Neuronal stem cell (in vitro differentiated cells): ENCODE results near the gene CRTAP.
A peak's percentile ranks its signal among the peaks of the same experiment; 100 is the strongest.

Experiments
- DNase-seq: peaks from one replicate; pipeline ENCODE4 v3.0.0-alpha.2; 2013; ENCODE audit warnings: low spot score
- H2AFZ ChIP-seq: one replicate; pipeline ENCODE4 v1.6.1; 2013; ENCODE audit warnings: mild to moderate bottlenecking, low read length, inconsistent platforms
- H2AK5ac ChIP-seq: 2 replicates; pipeline ENCODE4 v1.6.1; 2013; ENCODE audit warnings: low read depth, mild to moderate bottlenecking, inconsistent platforms, low read length, moderate library complexity, mixed read lengths
- H2BK120ac ChIP-seq: 2 replicates; pipeline ENCODE4 v1.6.1; 2013; ENCODE audit warnings: low read depth, mild to moderate bottlenecking, inconsistent platforms, low read length, moderate library complexity, mixed read lengths
- H2BK12ac ChIP-seq: one replicate; pipeline ENCODE4 v1.6.1; 2013; ENCODE audit warnings: low read length, inconsistent platforms
- H2BK15ac ChIP-seq: 2 replicates; pipeline ENCODE4 v1.6.1; 2013; ENCODE audit warnings: mild to moderate bottlenecking, low read length, inconsistent platforms, mixed read lengths
- H2BK5ac ChIP-seq: one replicate; pipeline ENCODE4 v1.6.1; 2013; ENCODE audit warnings: inconsistent platforms, mild to moderate bottlenecking, low read length, moderate library complexity
- H3K14ac ChIP-seq: one replicate; pipeline ENCODE4 v1.6.1; 2013; ENCODE audit warnings: low read length, inconsistent platforms
- H3K18ac ChIP-seq: 2 replicates; pipeline ENCODE4 v1.6.1; 2013; ENCODE audit warnings: low read length, inconsistent platforms
- H3K23ac ChIP-seq: 2 replicates; pipeline ENCODE4 v1.6.1; 2013; ENCODE audit warnings: low read depth, mild to moderate bottlenecking, mixed read lengths, low read length, inconsistent platforms; ENCODE audit not compliant: poor library complexity
- H3K27ac ChIP-seq: replicated peaks from 3 replicates; pipeline ENCODE4 v1.5.1; 2013; ENCODE audit warnings: low read length, inconsistent platforms
- H3K27me3 ChIP-seq, 3 experiments: 2 replicates each; pipeline ENCODE4 v1.6.1; 2013; ENCODE audit warnings: low read length in 3 of 3, mild to moderate bottlenecking in 2 of 3, inconsistent platforms in 1 of 3, low read depth in 1 of 3, mixed read lengths in 1 of 3, moderate library complexity in 1 of 3; ENCODE audit not compliant: control insufficient read depth in 3 of 3, insufficient read depth in 3 of 3
- H3K36me3 ChIP-seq, 2 donors: replicated peaks in 1 of 2; 2 replicates each; pipeline ENCODE4 v1.6.1; 2013; ENCODE audit warnings: low read length in 2 of 2; ENCODE audit not compliant: control insufficient read depth in 2 of 2, insufficient read depth in 2 of 2
- H3K4ac ChIP-seq: 2 replicates; pipeline ENCODE4 v1.6.1; 2013; ENCODE audit warnings: inconsistent platforms, mild to moderate bottlenecking, low read length, moderate library complexity
- H3K4me1 ChIP-seq, 2 donors: 1 replicate in 1 of 2; 2 replicates in 1 of 2; pipeline ENCODE4 v1.6.1; 2013; ENCODE audit warnings: low read length in 2 of 2, low read depth in 1 of 2; ENCODE audit not compliant: control insufficient read depth in 2 of 2, insufficient read depth in 1 of 2
- H3K4me2 ChIP-seq: one replicate; pipeline ENCODE4 v1.6.1; 2013; ENCODE audit warnings: mild to moderate bottlenecking, low read length, inconsistent platforms; ENCODE audit not compliant: insufficient read depth, poor library complexity, severe bottlenecking
- H3K4me3 ChIP-seq, 2 donors: 2 replicates each; pipeline ENCODE4 v1.5.1; 2013; ENCODE audit warnings: low read length in 2 of 2, mild to moderate bottlenecking in 2 of 2, inconsistent platforms in 1 of 2, moderate library complexity in 1 of 2
- H3K79me1 ChIP-seq: one replicate; pipeline ENCODE4 v1.6.1; 2013; ENCODE audit warnings: low read depth, mild to moderate bottlenecking, inconsistent platforms, low read length, moderate library complexity
- H3K9ac ChIP-seq: one replicate; pipeline ENCODE4 v1.6.1; 2013; ENCODE audit warnings: mild to moderate bottlenecking, low read depth, low read length, inconsistent platforms; ENCODE audit not compliant: poor library complexity
- H3K9me3 ChIP-seq, 2 donors: replicated peaks in 1 of 2; 2 replicates each; pipeline versions ENCODE3 to v1.6.1; 2013; ENCODE audit warnings: low read length in 2 of 2, mild to moderate bottlenecking in 2 of 2, inconsistent platforms in 1 of 2, low read depth in 1 of 2, mixed read lengths in 1 of 2, moderate library complexity in 1 of 2; ENCODE audit not compliant: control insufficient read depth in 2 of 2, insufficient read depth in 1 of 2
- H4K8ac ChIP-seq: one replicate; pipeline ENCODE4 v1.6.1; 2013; ENCODE audit warnings: low read depth, mild to moderate bottlenecking, inconsistent platforms, low read length, moderate library complexity
- H4K91ac ChIP-seq: one replicate; pipeline ENCODE4 v1.6.1; 2013; ENCODE audit warnings: low read length, low read depth, mild to moderate bottlenecking, inconsistent platforms; ENCODE audit not compliant: poor library complexity
- WGBS, 2 donors: extraction: QIAGEN DNeasy Blood & Tissue Kit; methylation state at CpG; one replicate each; pipeline ENCODE4 v1.1.7; 2013; ENCODE audit warnings: missing lambda C conversion rate in 2 of 2, mixed read lengths in 1 of 2; ENCODE audit not compliant: insufficient read length in 2 of 2, insufficient replicate concordance in 1 of 2; ENCODE audit errors: extremely low coverage in 2 of 2; 5-methylcytosine and 5-hydroxymethylcytosine counted together

CRTAP gene

GRCh38 chr3:33128706-33129105 lies 14.9 kb downstream of the CRTAP start:
- WGBS, 2 donors, result no CpG with 5 or more reads among the region's 1 CpG
- Histone ChIP-seq H3K9ac (no peak overlapping the region), H3K4me3 (no peak overlapping the region), H3K79me1 (no peaks in the 10 kb centered on the region), H2BK12ac (no peak overlapping the region), H4K8ac (no peak overlapping the region), H2AK5ac (no peak overlapping the region), H3K27me3 (no peaks in the 10 kb centered on the region), H2BK120ac (no peak overlapping the region), H3K9me3 (no peaks in the 10 kb centered on the region), H3K36me3 (peaks cover 4 to 37% of the 10 kb centered on the region in 2 donors), H2BK5ac (no peak overlapping the region), H4K91ac (no peak overlapping the region), H3K18ac (no peak overlapping the region), H3K14ac (no peak overlapping the region), H3K23ac (no peak overlapping the region), H2AFZ (no peak overlapping the region), H2BK15ac (no peak overlapping the region), H3K27ac (no peak overlapping the region), H3K4me1 (peaks cover 2 to 4% of the 10 kb centered on the region in 2 donors), H3K4me2 (no peak overlapping the region), H3K4ac (no peak overlapping the region)
- peak; percentile 40 for DNase-seq

- Histone ChIP-seq H3K79me1 (no peaks in the 10 kb centered on the region), H2BK5ac (no peak overlapping the region), H3K36me3 (peaks cover 11 to 40% of the 10 kb centered on the region in 2 donors), H2AFZ (no peak overlapping the region), H3K18ac (no peak overlapping the region), H3K4me1 (peaks cover 2 to 4% of the 10 kb centered on the region in 2 donors), H2BK120ac (no peak overlapping the region), H2BK12ac (no peak overlapping the region), H4K91ac (no peak overlapping the region), H3K27ac (no peak overlapping the region), H3K23ac (no peak overlapping the region), H3K9me3 (no peaks in the 10 kb centered on the region), H3K14ac (no peak overlapping the region), H3K4me2 (no peak overlapping the region), H3K27me3 (no peaks in the 10 kb centered on the region), H3K4me3 (no peak overlapping the region), H2AK5ac (no peak overlapping the region), H2BK15ac (no peak overlapping the region), H3K4ac (no peak overlapping the region), H4K8ac (no peak overlapping the region), H3K9ac (no peak overlapping the region)
- no CpG with 5 or more reads among the region's 2 CpGs for WGBS, 2 donors
- DNase-seq, result no peak
These were observed 16.3 kb downstream of the CRTAP start for GRCh38 chr3:33130144-33130543.

DNA sequence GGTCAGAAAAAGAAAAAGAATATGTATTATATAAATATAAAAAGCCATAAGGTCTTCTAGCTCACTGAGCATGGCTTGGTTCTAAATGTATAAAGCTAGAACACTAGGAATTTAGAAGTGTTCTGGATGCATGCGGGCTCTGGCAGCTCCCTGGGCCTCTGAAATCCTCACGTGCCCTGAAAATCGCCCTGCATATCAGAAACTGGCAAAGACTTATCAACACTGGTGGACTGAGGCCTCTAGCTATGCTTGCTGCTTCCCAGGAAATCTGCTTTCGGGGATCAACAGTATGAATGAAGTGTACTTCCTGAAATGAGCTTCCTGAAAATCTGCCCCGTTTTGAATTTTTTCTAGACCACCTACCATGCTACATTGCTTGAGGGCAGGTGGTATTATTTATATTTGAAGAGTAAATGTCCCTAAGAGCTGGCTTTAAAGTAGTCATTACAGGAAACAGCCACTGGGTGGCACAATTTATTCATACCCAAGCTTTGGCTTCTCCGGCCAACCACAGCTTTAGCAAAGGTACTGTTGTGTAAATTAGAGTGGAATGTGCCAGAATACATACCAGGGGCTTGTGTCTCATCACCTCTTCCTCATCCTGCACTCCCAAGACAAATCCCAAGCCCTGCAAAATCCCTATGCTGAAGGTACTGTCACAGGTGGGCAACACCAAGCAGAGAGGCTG lies 17.7 kb downstream of the CRTAP start:
- no peak overlapping the region for H4K91ac ChIP-seq
- H3K4me3 ChIP-seq, result no peak overlapping the region
- peaks cover 11 to 39% of the 10 kb centered on the region in 2 donors for H3K36me3 ChIP-seq
- no peak overlapping the region for H3K4me2 ChIP-seq
- no peak overlapping the region for H3K23ac ChIP-seq
- no peak overlapping the region for H2BK15ac ChIP-seq
- H3K14ac ChIP-seq, result no peak overlapping the region
- no peak overlapping the region for H2AK5ac ChIP-seq
- DNase-seq, result peak; percentile 70
- H3K4me1 ChIP-seq, result peaks cover 2 to 4% of the 10 kb centered on the region in 2 donors
- no peak overlapping the region for H2BK12ac ChIP-seq
- no peak overlapping the region for H2BK5ac ChIP-seq
- no peak overlapping the region for H3K27ac ChIP-seq
- H3K9ac ChIP-seq, result no peak overlapping the region
- H4K8ac ChIP-seq, result no peak overlapping the region
- no peak overlapping the region for H2BK120ac ChIP-seq
- peak overlapping the region; percentile 35 for H2AFZ ChIP-seq
- no peak overlapping the region for H3K18ac ChIP-seq
- H3K79me1 ChIP-seq, result no peaks in the 10 kb centered on the region
- H3K27me3 ChIP-seq, result no peaks in the 10 kb centered on the region
- no peaks in the 10 kb centered on the region for H3K9me3 ChIP-seq
- H3K4ac ChIP-seq, result no peak overlapping the region
- no CpG with 5 or more reads among the region's 6 CpGs for WGBS, 2 donors

DNA sequence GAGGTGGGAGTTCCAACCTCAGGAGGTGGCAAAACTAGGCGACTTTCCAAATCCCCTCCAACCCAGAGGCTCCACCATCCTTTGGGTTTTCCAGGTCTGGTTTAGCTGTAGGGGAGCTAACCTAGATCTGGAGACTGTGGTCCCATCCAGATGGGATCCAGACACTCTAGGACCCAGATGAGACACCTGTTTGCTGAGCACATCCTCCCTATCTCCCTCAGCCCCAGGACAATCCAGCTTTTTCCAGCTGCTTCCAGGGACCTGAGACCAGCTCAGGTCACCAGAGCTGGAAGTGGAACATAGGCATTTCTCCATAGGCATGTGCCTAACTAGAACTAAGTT lies 18.2 kb downstream of the CRTAP start:
- Histone ChIP-seq H2BK5ac (no peak overlapping the region), H3K4me1 (peaks cover 2 to 4% of the 10 kb centered on the region in 2 donors), H3K23ac (peak overlapping the region; percentile 1), H3K4me2 (no peak overlapping the region), H4K8ac (no peak overlapping the region), H2BK15ac (no peak overlapping the region), H3K9me3 (no peaks in the 10 kb centered on the region), H3K79me1 (no peaks in the 10 kb centered on the region), H2AFZ (peak overlapping the region; percentile 35), H3K9ac (no peak overlapping the region), H3K27ac (no peak overlapping the region), H2BK12ac (no peak overlapping the region), H3K27me3 (no peaks in the 10 kb centered on the region), H4K91ac (no peak overlapping the region), H3K36me3 (peaks cover 12 to 41% of the 10 kb centered on the region in 2 donors), H2BK120ac (no peak overlapping the region), H2AK5ac (no peak overlapping the region), H3K18ac (peak overlapping the region; percentile 20), H3K14ac (no peak overlapping the region), H3K4ac (no peak overlapping the region), H3K4me3 (no peak overlapping the region)
- DNase-seq, result no peak
- WGBS, 2 donors, result no CpG with 5 or more reads among the region's 1 CpG
